ENCODE data around the gene LGALS4. TPM values are rescaled to one million over a fixed set of nuclear protein-coding genes. Genes with fewer than 3 reads are reported as not detected.

Gene LGALS4
- total RNA-seq, 1 donor from 2014 or later, result 0.32 TPM

DNA sequence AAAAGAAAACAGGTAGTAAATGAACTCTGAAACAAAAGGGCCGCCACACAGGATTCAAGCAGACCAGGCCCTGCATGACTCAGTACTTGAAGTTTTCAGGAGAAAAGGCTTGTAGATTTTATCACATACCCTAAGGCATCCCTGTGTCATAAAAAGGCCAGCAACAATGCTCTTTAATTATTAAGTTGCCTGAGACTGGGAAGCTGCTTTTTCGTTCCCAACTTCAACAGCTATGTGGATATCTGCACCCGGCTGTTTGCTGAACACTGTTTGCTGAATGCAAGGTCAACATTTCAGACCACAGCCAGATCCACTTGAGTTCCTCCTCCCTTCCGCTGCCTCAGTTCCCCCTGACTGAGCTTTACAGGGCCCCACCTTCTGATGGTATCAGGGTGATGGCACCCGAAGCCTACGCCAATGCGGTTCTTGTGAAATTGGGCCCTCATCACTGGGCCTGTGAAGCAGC lies 24.9 kb upstream of the LGALS4 start:
- no peak overlapping the region for H2AFZ ChIP-seq (ENCODE audit: low read depth, low read length)
- H3K36me3 Mint-ChIP-seq (ENCODE audit: low read depth, unreplicated experiment), result peaks cover 32% of the 10 kb centered on the region
- FAIRE-seq (no peak), DNase-seq (ENCODE audit: low read depth) (no peak)
- no peak overlapping the region for H3K4me3 ChIP-seq (ENCODE audit: insufficient read depth, low read depth, low read length)
- TF ChIP-seq CTCF (IDR thresholded peaks at IDR 0.05; ENCODE audit: insufficient read depth, low read depth, low read length), result no peak
- TF ChIP-seq EZH2 (IDR thresholded peaks at IDR 0.05; ENCODE audit: insufficient read depth, low read length), result no peak
- H3K79me2 ChIP-seq (ENCODE audit: insufficient read depth, low read length), result peaks cover 25% of the 10 kb centered on the region
- H3K9ac ChIP-seq (ENCODE audit: low read length), result no peak overlapping the region
- no peaks in the 10 kb centered on the region for H3K9me3 ChIP-seq (ENCODE audit: insufficient read depth, low read depth, low read length)
- H3K36me3 ChIP-seq (ENCODE audit: insufficient read depth, low read length), result peaks cover 68% of the 10 kb centered on the region
- no peak overlapping the region for H3K4me3 Mint-ChIP-seq (ENCODE audit: unreplicated experiment)
- H3K27me3 ChIP-seq (ENCODE audit: insufficient read depth, low read length), result no peaks in the 10 kb centered on the region
- peaks cover 9% of the 10 kb centered on the region for H3K4me1 Mint-ChIP-seq (ENCODE audit: low read depth, unreplicated experiment)
- H3K4me1 ChIP-seq (ENCODE audit: insufficient read depth, low read length), result peaks cover 14% of the 10 kb centered on the region
- no peak overlapping the region for H3K4me2 ChIP-seq (ENCODE audit: low read length)
- H3K27me3 Mint-ChIP-seq (ENCODE audit: low read depth, unreplicated experiment), result no peaks in the 10 kb centered on the region
- H3K27ac Mint-ChIP-seq (ENCODE audit: unreplicated experiment), result peak overlapping the region; percentile 18
- H3K27ac ChIP-seq (ENCODE audit: low read depth, low read length), result no peak overlapping the region
- H4K20me1 ChIP-seq (ENCODE audit: insufficient read depth, low read length), result peaks cover 69% of the 10 kb centered on the region
- H3K9me3 Mint-ChIP-seq (ENCODE audit: unreplicated experiment), result no peaks in the 10 kb centered on the region

GRCh38 chr19:38836983-38837626 lies 24.4 kb upstream of the LGALS4 start:
- FAIRE-seq, result no peak
- H2AFZ ChIP-seq (ENCODE audit: low read depth, low read length), result no peak overlapping the region
- peak overlapping the region; percentile 40 for H3K4me3 Mint-ChIP-seq (ENCODE audit: unreplicated experiment)
- no peak overlapping the region for H3K27ac ChIP-seq (ENCODE audit: low read depth, low read length)
- H4K20me1 ChIP-seq (ENCODE audit: insufficient read depth, low read length), result peaks cover 63% of the 10 kb centered on the region
- no peaks in the 10 kb centered on the region for H3K27me3 Mint-ChIP-seq (ENCODE audit: low read depth, unreplicated experiment)
- no peak for TF ChIP-seq EZH2 (IDR thresholded peaks at IDR 0.05; ENCODE audit: insufficient read depth, low read length)
- no peak for TF ChIP-seq CTCF (IDR thresholded peaks at IDR 0.05; ENCODE audit: insufficient read depth, low read depth, low read length)
- no peak overlapping the region for H3K4me2 ChIP-seq (ENCODE audit: low read length)
- H3K27ac Mint-ChIP-seq (ENCODE audit: unreplicated experiment), result no peak overlapping the region
- no peak for DNase-seq (ENCODE audit: low read depth)
- no peaks in the 10 kb centered on the region for H3K27me3 ChIP-seq (ENCODE audit: insufficient read depth, low read length)
- peaks cover 11% of the 10 kb centered on the region for H3K4me1 Mint-ChIP-seq (ENCODE audit: low read depth, unreplicated experiment)
- no peaks in the 10 kb centered on the region for H3K9me3 ChIP-seq (ENCODE audit: insufficient read depth, low read depth, low read length)
- H3K9ac ChIP-seq (ENCODE audit: low read length), result no peak overlapping the region
- H3K36me3 Mint-ChIP-seq (ENCODE audit: low read depth, unreplicated experiment), result peaks cover 29% of the 10 kb centered on the region
- H3K4me3 ChIP-seq (ENCODE audit: insufficient read depth, low read depth, low read length), result no peak overlapping the region
- no peaks in the 10 kb centered on the region for H3K9me3 Mint-ChIP-seq (ENCODE audit: unreplicated experiment)
- peaks cover 62% of the 10 kb centered on the region for H3K36me3 ChIP-seq (ENCODE audit: insufficient read depth, low read length)
- peaks cover 17% of the 10 kb centered on the region for H3K4me1 ChIP-seq (ENCODE audit: insufficient read depth, low read length)
- H3K79me2 ChIP-seq (ENCODE audit: insufficient read depth, low read length), result peaks cover 20% of the 10 kb centered on the region
